Activated T-helper 1 cell treated with anti-CD3 and anti-CD28 coated beads, Interleukin-12 subunit alpha, Interleukin-12 subunit beta, Interleukin-2, Interleukin-4 antibody, amounts not matched to agents 30 ng/mL and 10 ng/mL and 1 ng/mL, durations not matched to agents 14 hours and 24 hours and 36 hours (primary cell): ENCODE measurements around the gene C19orf44. TPM values are rescaled to one million over a fixed set of nuclear protein-coding genes. Genes with fewer than 3 reads are reported as not detected.
A peak's percentile ranks its signal among the peaks of the same experiment; 100 is the strongest.
"Not testable (repeated sequence)": the region's sequence is repeated elsewhere in the genome, so short reads cannot be mapped to it uniquely, and the experiment has no call there.

ENCODE experiments used
- DNase-seq: peaks from one replicate; pipeline ENCODE4 v3.0.0; 2021; ENCODE audit warnings: low spot score
- H3K27ac Mint-ChIP-seq: one replicate; pipeline ENCODE4 v1.8.0; 2021; ENCODE audit warnings: mild to moderate bottlenecking, mixed read lengths
- H3K27me3 Mint-ChIP-seq: one replicate; pipeline ENCODE4 v1.8.0; 2022; ENCODE audit warnings: mild to moderate bottlenecking, moderate library complexity, mixed read lengths; ENCODE audit not compliant: insufficient read depth
- H3K36me3 Mint-ChIP-seq: one replicate; pipeline ENCODE4 v1.8.0; 2021; ENCODE audit warnings: low read depth, mixed read lengths
- H3K4me1 Mint-ChIP-seq: one replicate; pipeline ENCODE4 v1.8.0; 2021; ENCODE audit warnings: low read depth, mixed read lengths
- H3K4me3 Mint-ChIP-seq: one replicate; pipeline ENCODE4 v1.8.0; 2021; ENCODE audit warnings: mild to moderate bottlenecking, moderate library complexity, mixed read lengths
- H3K9me3 Mint-ChIP-seq: one replicate; pipeline ENCODE4 v1.8.0; 2021; ENCODE audit warnings: mixed read lengths
- intact Hi-C: fragments of 100-400 bp; cut with micrococcal nuclease; formaldehyde crosslinking; loops from one replicate; pipeline ENCODE4 v1.15.1; 2024
- total RNA-seq: library from RNA; stranded (reverse); gene quantifications from 2 replicates; pipeline ENCODE4 v1.2.3, GENCODE V29; 2022

C19orf44 gene
- total RNA-seq, 1 donor from 2014 or later = 4.4 TPM

- Mint-ChIP-seq H3K9me3 (no peaks in the 10 kb centered on the region), H3K27ac (no peak overlapping the region), H3K36me3 (peaks cover 39% of the 10 kb centered on the region), H3K4me3 (no peak overlapping the region), H3K4me1 (peaks cover 20% of the 10 kb centered on the region), H3K27me3 (no peaks in the 10 kb centered on the region)
- intact Hi-C loops = no loop called here
- DNase-seq = no peak
These were observed 40.9 kb downstream of the C19orf44 start for GRCh38 chr19:16537111-16537510.

- DNase-seq = no peak
- intact Hi-C loops = loop anchor here (5.0 kb wide), 2 partner anchors 344 to 1414 kb away; partner anchors contain the start of gene AP1M1
- Mint-ChIP-seq H3K4me3 (peak overlapping the region; percentile 95), H3K9me3 (no peaks in the 10 kb centered on the region), H3K4me1 (peaks cover 40% of the 10 kb centered on the region), H3K27ac (peak overlapping the region; percentile 32), H3K27me3 (no peaks in the 10 kb centered on the region), H3K36me3 (peaks cover 38% of the 10 kb centered on the region)
These were observed 44.8 kb downstream of the C19orf44 start for GRCh38 chr19:16540948-16541347.

- H3K27ac Mint-ChIP-seq = peak overlapping the region; percentile 32
- no peak for DNase-seq
- peak overlapping the region; percentile 95 for H3K4me3 Mint-ChIP-seq
- H3K27me3 Mint-ChIP-seq = no peaks in the 10 kb centered on the region
- H3K4me1 Mint-ChIP-seq = peaks cover 40% of the 10 kb centered on the region
- H3K9me3 Mint-ChIP-seq = no peaks in the 10 kb centered on the region
- intact Hi-C loops = loop anchor here (1.0 to 5.0 kb wide), 10 partner anchors 31 to 1414 kb away; partner anchors contain the start of genes AP1M1, C19orf44, CALR3 and MED26
- H3K36me3 Mint-ChIP-seq = peaks cover 33% of the 10 kb centered on the region
These were observed 45.4 kb downstream of the C19orf44 start for GRCh38 chr19:16541526-16542044.

GRCh38 chr19:16542045-16542909 is 46.1 kb downstream of the C19orf44 start, which contains the start of gene CHERP:
Gene CHERP, minus strand, starts transcription at chr19:16542437. Its CDS starts 59 bp downstream, at chr19:16542378.
- Mint-ChIP-seq H3K4me1 (peaks cover 38% of the 10 kb centered on the region), H3K27me3 (no peaks in the 10 kb centered on the region), H3K4me3 (peak within 1 kb of the TSS; percentile 95), H3K36me3 (peaks cover 31% of the 10 kb centered on the region), H3K9me3 (no peaks in the 10 kb centered on the region), H3K27ac (peak within 1 kb of the TSS; percentile 94)
- DNase-seq = peak; percentile 94
- intact Hi-C loops = loop anchor here (1.0 to 5.0 kb wide), 10 partner anchors 30 to 1415 kb away; partner anchors contain the start of genes AP1M1, C19orf44, CALR3 and MED26

GRCh38 chr19:16542910-16543472 is 46.8 kb downstream of the C19orf44 start:
- Mint-ChIP-seq H3K27me3 (no peaks in the 10 kb centered on the region), H3K4me1 (peaks cover 32% of the 10 kb centered on the region), H3K36me3 (peaks cover 30% of the 10 kb centered on the region), H3K4me3 (peak overlapping the region; percentile 95), H3K27ac (peak overlapping the region; percentile 94), H3K9me3 (no peaks in the 10 kb centered on the region)
- intact Hi-C loops = loop anchor here (1.0 to 5.0 kb wide), 10 partner anchors 29 to 1416 kb away; partner anchors contain the start of genes AP1M1, C19orf44, CALR3 and MED26
- DNase-seq = no peak

GRCh38 chr19:16543734-16544133 is 47.5 kb downstream of the C19orf44 start:
- H3K9me3 Mint-ChIP-seq, DNase-seq, H3K27me3 Mint-ChIP-seq: not testable (repeated sequence)
- Mint-ChIP-seq H3K4me3 (peak overlapping the region; percentile 95), H3K27ac (peak overlapping the region; percentile 44), H3K4me1 (peaks cover 28% of the 10 kb centered on the region), H3K36me3 (peaks cover 24% of the 10 kb centered on the region)
- intact Hi-C loops = loop anchor here (5.0 kb wide), 2 partner anchors 346 to 1416 kb away; partner anchors contain the start of gene AP1M1

GRCh38 chr19:16544473-16545231 is 48.5 kb downstream of the C19orf44 start:
- Mint-ChIP-seq H3K36me3 (peaks cover 17% of the 10 kb centered on the region), H3K27me3 (no peaks in the 10 kb centered on the region), H3K4me3 (peak overlapping the region; percentile 41), H3K9me3 (no peaks in the 10 kb centered on the region), H3K4me1 (peaks cover 28% of the 10 kb centered on the region), H3K27ac (no peak overlapping the region)
- no peak for DNase-seq
- intact Hi-C loops = loop anchor here (5.0 kb wide), 2 partner anchors 347 to 1417 kb away; partner anchors contain the start of gene AP1M1

- DNase-seq = no peak
- intact Hi-C loops = no loop called here
- peaks cover 18% of the 10 kb centered on the region for H3K36me3 Mint-ChIP-seq
- H3K27me3 Mint-ChIP-seq = no peaks in the 10 kb centered on the region
- no peaks in the 10 kb centered on the region for H3K9me3 Mint-ChIP-seq
- no peak overlapping the region for H3K4me3 Mint-ChIP-seq
- no peak overlapping the region for H3K27ac Mint-ChIP-seq
- peaks cover 16% of the 10 kb centered on the region for H3K4me1 Mint-ChIP-seq
These were observed 52.8 kb downstream of the C19orf44 start for GRCh38 chr19:16548956-16549355.

GRCh38 chr19:16551902-16552301 is 55.7 kb downstream of the C19orf44 start:
- H3K27ac Mint-ChIP-seq, DNase-seq, H3K9me3 Mint-ChIP-seq, intact Hi-C loops, H3K4me3 Mint-ChIP-seq, H3K4me1 Mint-ChIP-seq, H3K27me3 Mint-ChIP-seq: not testable (repeated sequence)
- H3K36me3 Mint-ChIP-seq = peaks cover 22% of the 10 kb centered on the region

GRCh38 chr19:16554776-16555175 is 58.6 kb downstream of the C19orf44 start:
- Mint-ChIP-seq H3K4me1 (peaks cover 5% of the 10 kb centered on the region), H3K27ac (no peak overlapping the region), H3K27me3 (no peaks in the 10 kb centered on the region), H3K9me3 (no peaks in the 10 kb centered on the region), H3K4me3 (no peak overlapping the region), H3K36me3 (peaks cover 29% of the 10 kb centered on the region)
- no peak for DNase-seq
- intact Hi-C loops = no loop called here

- Mint-ChIP-seq H3K27me3 (no peaks in the 10 kb centered on the region), H3K4me3 (no peak overlapping the region), H3K4me1 (peaks cover 9% of the 10 kb centered on the region), H3K9me3 (no peaks in the 10 kb centered on the region), H3K27ac (no peak overlapping the region), H3K36me3 (peaks cover 38% of the 10 kb centered on the region)
- intact Hi-C loops = no loop called here
- DNase-seq = no peak
These were observed 63.6 kb downstream of the C19orf44 start for GRCh38 chr19:16559780-16560276.

- Mint-ChIP-seq H3K36me3 (peaks cover 40% of the 10 kb centered on the region), H3K27ac (peak overlapping the region; percentile 16), H3K27me3 (no peaks in the 10 kb centered on the region), H3K4me3 (no peak overlapping the region), H3K4me1 (peaks cover 16% of the 10 kb centered on the region), H3K9me3 (peaks cover 2% of the 10 kb centered on the region)
- no peak for DNase-seq
- intact Hi-C loops = no loop called here
These were observed 65.2 kb downstream of the C19orf44 start for GRCh38 chr19:16561382-16561781.
